GM12865 (cell line): ENCODE measurements around the gene METTL15.
"Not testable (repeated sequence)": the region's sequence is repeated elsewhere in the genome, so short reads cannot be mapped to it uniquely, and the experiment has no call there.

Experiments used
- DNase-seq: peaks from one replicate; pipeline ENCODE4 v3.0.0; 2010; ENCODE audit warnings: low read depth
- H3K4me3 ChIP-seq: 2 replicates; pipeline ENCODE4 v1.5.1; 2011; ENCODE audit warnings: mild to moderate bottlenecking, low read depth, low read length, control low read depth
- CTCF ChIP-seq: IDR thresholded peaks from 2 replicates; pipeline ENCODE4 v1.5.1; 2011; ENCODE audit warnings: low read length, control low read depth, low read depth, inconsistent platforms; ENCODE audit not compliant: insufficient read depth; ENCODE audit errors: missing control alignments

The METTL15 gene

DNA sequence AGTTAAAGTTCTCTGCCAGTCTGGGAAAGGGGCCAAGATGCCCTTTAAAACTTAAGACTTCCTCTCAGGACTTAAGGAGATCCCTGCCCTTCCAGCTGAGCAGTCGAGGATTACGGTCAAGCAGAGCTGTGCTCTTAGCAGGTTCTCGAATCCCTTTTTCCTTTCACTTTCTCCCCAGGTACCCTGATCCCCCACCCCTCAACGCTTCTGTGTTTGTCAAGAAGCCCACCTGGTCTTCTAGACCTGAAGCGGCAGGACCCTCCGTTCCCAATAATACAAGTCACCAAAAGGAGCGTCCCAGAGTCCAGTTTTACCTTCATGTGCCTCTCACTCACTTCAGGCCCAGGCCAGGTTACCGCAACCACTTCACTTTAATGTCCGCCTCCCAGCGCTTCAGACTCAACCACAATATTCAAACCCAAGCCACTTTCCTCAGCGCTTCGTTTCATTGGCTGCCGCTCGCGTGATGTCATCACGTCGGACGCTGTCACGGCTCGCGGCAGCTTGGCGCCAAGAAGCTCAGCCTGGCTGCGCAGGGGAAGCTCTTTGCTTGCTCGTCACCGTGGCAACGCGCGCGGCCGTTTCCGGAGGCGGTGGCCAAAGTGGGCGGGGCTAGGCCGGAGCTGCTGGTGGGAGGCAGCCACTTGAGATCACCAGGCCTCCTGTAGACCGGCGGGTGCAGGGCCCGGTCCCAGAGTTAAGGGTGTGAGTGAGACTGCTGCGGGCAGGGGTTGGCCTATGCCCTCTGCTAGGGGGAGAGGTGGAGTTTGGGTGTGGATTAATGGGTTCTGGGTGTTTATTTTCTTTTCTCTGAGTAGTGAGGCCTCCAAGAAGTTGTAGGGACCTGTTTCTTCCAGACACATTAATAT is at the start of gene METTL15, which contains the start of gene KIF18A:
METTL15 (plus strand) TSS at position 639 of the 869 bp plus-strand sequence. CDS start 4,947 bp downstream, outside the sequence.
KIF18A (minus strand) TSS at position 407 of the 869 bp plus-strand sequence. CDS start 10,209 bp downstream, outside the sequence.
- peak; percentile 99 for DNase-seq
- peak within 1 kb of the TSS; percentile 87 for H3K4me3 ChIP-seq
- no peak for TF ChIP-seq CTCF

DNA sequence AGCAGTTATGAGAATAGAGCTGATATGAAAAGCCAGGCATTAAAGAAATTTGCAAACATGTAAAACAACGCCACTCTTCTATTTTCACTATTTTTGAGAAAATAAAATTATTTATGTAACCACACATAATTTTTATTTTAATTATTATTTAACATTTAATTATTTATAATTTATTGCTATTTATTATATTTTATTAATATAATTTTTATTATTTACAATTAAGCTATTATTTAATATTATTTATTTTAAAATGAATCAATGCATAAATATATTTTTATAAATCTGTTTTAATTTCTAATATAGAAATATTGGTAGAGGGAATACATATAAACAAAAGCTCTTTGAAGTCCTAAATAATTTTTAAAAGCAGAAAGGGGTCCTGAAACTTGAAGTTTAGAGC is 36.9 kb upstream of the METTL15 start:
- H3K4me3 ChIP-seq, result no peak overlapping the region
- no peak for DNase-seq
- TF ChIP-seq CTCF, result no peak

DNA sequence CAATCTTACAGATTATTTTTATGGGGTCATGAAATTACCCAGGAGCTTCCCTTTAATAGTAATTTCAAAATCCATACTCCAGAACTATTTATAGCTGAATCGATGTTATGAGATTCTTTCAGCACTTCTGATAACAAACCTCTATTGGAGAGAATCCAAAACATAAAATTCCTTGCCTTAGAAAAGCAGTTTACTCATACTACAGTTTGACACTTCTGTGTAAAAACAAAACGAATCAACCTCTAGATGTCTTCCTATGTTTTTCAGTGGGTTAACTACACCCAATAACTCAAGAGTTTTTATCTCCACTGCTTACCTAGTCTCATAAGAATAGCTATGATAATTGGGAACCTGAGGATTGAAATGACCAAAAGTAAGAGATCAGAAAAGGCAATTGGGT is 35.9 kb upstream of the METTL15 start:
- H3K4me3 ChIP-seq, result no peak overlapping the region
- TF ChIP-seq CTCF, result no peak
- no peak for DNase-seq

- DNase-seq, result no peak
- no peak for TF ChIP-seq CTCF
These were observed 30.7 kb upstream of the METTL15 start for GRCh38 chr11:28077521-28077920.

GRCh38 chr11:28083118-28083517 is 25.1 kb upstream of the METTL15 start:
- H3K4me3 ChIP-seq, result no peak overlapping the region
- TF ChIP-seq CTCF, result no peak
- DNase-seq, result no peak

More at GRCh38 chr11:28077521-28077920, 30.7 kb upstream of the METTL15 start:
- no peak overlapping the region for H3K4me3 ChIP-seq

DNA sequence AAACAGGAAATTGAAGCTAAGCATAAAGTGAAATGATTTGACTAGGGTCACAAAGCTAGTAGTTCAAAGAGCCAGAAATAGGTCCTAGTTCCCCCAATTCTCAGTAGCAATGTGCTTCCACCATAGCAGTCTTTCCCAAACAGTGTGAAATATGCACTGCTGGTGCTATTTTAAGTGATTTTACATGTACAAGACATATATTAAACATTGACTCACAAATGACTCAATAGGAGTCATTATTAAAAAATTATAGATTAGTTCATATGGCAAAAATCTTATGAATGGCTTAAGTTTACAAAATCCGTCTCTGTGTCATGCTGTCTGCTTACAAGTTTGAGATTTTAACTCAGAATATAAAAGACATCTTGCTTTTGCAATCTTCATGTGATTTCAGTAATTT is 21.6 kb upstream of the METTL15 start:
- DNase-seq, result no peak
- no peak for TF ChIP-seq CTCF
- no peak overlapping the region for H3K4me3 ChIP-seq

DNA sequence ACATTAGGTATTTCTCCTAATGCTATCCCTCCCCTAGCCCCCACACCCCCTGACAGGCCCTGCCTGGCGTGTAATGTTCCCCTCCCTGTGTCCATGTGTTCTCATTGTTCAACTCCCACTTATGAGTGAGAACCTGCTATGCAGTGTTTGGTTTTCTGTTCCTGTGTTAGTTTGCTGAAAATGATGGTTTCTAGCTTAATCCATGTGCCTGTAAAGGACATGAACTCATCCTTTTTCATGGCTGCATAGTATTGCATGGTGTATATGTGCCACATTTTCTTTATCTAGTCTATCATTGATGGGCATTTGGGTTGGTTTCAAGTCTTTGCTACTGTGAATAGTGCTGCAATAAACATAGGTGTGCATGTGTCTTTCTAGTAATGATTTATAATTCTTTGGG is 21.0 kb upstream of the METTL15 start:
- not testable (repeated sequence) for H3K4me3 ChIP-seq, DNase-seq

DNA sequence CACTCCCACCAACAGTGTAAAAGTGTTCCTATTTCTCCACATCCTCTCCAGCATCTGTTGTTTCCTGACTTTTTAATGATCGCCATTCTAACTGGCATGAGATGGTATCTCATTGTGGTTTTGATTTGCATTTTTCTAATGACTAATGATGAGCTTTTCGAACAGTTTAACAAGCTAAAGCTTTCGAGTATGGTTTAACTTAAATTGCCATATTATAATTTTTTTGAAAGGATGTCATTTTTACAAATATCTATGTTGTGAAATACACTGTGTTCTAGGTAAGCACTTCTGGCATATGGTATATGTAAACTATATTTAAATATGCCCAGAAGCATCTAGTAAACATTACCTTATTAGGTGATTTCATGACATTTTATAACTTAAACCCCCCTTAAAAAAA is 20.5 kb upstream of the METTL15 start:
- not testable (repeated sequence) for H3K4me3 ChIP-seq

More for the DNA sequence above, 20.5 kb upstream of the METTL15 start:
- not testable (repeated sequence) for DNase-seq
